GM18907 (cell line): Measurements from ENCODE around the gene ZNF234.
A peak's percentile ranks its signal among the peaks of the same experiment; 100 is the strongest.
"Not testable (repeated sequence)": the region's sequence is repeated elsewhere in the genome, so short reads cannot be mapped to it uniquely, and the experiment has no call there.

Source experiments
- ATAC-seq: cut with Tn5 transposase; IDR thresholded peaks from one replicate; pipeline ENCODE4 v1.9.1; 2021; ENCODE audit warnings: mild to moderate bottlenecking, moderate library complexity; ENCODE audit not compliant: unreplicated experiment

ZNF234 gene

DNA sequence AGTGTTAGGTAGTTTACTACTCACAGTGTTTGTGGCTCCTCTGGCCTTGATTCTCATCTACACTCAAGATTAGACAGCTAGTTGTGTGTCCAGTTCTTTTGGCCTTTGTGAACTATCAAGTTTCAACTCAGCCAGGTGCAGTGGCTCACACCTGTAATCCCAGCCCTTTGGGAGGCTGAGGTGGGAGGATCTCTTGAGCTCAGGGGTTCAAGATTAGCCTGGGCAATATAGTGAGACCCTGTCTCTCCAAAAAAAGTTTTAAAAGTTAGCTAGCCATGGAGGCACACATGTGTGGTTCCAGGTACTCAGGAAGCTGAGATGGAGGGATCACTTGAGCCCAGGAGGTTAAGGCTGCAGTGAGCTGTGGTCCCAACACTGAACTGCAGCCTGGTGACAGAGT, 39.6 kb downstream of the ZNF234 start:
- no peak for ATAC-seq

DNA sequence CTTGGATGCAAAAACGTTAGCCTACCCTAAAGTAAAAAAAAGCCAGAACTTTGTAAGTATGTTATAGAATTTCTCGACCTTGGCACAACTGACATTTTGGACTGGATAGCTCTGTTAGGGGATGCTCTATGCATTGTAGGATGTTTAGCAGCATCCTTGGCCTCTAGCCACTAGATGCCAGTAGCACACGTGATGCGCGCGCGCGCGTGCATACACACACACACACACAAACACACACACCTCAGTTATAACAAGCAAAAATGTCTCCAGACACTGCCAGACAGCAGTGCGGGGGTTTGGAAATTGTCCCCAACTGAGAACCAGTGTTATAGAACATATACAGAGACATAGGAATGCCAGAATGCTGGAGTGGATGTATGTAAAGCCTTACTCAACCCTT, 40.8 kb downstream of the ZNF234 start:
- no peak for ATAC-seq

DNA sequence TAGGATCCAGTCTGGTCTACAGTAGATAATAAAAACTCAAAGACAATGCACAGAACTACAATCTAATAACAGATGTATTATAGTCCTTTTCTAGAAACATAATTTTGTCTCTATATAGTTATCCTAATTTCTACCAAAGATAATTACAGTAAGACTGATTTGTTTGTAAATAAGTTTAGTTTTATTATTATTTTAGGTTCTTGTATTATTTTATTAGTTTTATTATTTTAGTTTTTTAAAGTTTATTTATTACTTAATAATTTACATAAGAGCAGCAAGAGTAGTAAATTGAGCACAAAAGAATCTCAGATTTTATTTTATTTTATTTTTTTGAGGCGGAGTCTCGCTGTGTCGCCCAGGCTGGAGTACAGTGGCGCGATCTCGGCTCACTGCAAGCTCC, 48.7 kb downstream of the ZNF234 start:
- ATAC-seq = no peak

DNA sequence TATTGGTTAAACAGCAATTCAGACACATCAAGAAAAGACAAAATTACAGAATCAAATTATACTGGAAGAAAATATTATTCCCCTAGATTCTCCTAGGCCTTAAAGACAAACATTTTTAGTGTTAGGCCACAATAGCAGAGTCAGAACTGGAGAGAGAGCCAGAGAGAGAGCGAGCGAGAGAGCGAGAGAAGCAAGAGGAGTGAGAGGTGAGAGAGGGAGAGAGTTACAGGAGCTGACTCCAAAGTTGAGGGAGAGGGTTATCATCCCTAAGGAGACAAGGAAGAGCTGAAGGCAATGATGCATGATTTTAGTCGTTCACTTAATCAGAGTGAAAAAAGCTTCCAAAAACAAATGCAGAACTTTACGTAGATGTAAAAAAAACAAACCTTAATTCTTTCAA, 50.8 kb downstream of the ZNF234 start:
- ATAC-seq = no peak

DNA sequence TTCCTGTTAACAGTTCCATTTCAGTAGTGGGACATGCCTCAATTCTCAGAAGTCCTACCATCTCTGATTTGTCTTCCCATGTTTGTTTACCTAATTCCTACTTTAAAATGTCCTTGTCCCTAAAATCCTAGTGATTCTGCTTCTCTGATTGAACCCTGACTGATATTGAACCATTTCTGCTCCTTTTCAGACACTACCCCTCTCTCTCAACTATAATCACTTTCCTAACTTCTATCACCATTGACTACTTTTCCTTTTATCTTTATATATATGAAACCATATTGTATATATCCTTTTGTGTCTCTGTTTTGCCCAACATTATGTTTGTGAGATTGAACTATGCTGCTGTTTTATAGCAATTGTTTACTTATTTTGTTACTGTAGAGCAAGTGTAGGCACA, 55.4 kb downstream of the ZNF234 start:
- no peak for ATAC-seq

DNA sequence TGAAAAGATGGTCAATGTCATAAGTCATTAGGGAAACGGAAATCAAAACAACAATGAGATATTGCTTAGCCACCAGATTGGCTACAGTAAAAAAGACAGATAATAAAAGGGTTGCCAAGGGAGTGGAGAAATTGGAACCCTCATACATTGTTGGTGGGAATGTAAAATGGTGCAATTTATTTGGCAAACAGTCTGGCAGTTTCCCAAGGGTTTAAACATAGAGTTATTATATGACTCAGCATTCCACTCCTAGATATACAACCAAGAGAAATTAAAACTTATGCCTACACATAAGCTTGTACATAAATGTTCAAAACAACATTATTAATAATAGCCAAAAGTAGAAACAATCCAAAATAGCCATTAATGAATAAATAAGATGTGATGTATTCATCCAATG, 61.1 kb downstream of the ZNF234 start:
- ATAC-seq = no peak

DNA sequence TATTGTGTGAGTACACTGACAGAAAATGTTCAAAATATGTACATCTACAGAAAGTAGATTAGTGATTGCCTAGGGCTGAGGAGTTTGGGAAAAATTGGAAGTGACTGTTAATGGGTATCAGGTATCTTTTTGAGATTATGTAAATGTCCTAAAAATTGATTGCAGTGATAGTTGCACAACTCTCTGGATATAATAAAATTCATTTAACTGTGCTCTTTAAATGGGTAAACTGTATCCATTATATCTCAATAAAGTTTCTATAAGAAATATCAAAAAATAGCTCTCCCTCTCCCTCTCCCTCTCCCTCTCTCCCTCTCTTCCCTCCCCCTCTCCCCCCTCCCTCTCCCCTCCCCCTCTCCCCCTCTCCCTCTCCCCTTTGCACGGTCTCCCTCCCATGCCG, 61.6 kb downstream of the ZNF234 start:
- no peak for ATAC-seq

DNA sequence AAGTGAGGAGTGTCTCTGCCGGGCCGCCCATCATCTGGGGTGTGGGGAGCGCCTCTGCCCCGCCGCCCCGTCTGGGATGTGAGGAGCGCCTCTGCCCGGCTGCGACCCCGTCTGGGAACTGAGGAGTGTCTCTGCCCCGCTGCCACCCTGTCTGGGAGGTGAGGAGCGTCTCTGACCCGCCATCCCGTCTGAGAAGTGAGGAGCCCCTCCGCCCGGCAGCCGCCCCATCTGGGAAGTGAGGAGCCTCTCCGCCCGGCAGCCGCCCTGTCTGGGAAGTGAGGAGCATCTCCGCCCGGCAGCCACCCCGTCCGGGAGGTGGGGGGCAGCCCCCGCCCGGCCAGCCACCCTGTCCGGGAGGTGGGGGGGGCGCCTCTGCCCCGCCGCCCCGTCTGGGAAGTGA, 62.5 kb downstream of the ZNF234 start:
- not testable (repeated sequence) for ATAC-seq

DNA sequence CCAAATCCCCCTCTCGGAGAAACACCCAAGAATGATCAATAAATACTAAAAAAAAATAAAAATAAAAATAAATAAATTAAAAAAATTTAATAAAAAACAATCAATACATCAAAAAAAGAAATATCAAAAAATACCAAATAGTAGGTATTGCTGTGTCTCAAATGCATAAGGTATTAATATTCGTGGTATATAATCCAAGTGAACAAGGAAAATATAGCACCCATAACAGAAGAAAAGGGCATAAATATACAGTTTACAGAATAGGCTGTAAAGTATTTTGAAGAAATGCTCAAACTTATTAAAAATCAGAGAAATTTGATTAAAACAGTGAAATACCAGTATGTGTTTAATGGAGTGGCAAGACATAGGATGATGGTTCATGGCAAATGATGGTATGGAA, 63.4 kb downstream of the ZNF234 start:
- no peak for ATAC-seq

DNA sequence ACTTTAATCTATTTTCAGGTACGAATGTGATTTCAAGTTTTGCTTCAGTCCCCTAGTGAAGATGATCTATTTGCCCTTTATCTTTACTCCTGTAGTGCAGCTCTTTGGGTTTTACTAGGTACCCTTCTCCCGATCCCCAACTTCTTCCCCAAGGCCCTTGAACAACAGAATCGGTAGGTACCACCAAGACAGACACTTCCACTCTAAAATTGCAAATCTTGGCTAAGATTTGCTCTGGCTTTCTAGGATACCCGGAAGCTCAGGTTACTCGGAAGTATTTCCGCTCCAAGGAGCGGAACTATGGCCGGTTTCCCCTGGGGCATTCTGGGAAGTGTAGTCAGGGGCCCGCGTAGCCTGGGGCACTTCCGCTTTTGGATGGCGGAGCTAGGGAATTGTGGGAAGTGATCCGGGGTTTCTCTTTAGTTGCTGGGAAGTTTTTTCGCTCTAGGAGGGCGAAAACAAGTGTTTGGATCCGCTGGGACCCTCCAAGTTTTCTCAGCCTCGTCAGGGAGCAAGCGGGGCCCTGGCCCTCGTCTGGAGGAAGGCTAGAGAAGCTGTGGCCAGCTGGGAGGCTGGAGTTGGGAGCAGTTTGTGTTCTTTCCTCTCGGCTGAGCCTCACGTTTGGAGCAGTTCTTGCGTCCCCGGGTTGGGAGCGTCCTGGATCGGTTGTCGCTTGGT, 65.9 kb downstream of the ZNF234 start:
- peak; percentile 88 for ATAC-seq
